HEK293T (cell line): ENCODE data around the gene ZNF317.

Source experiments
- BHLHE40 ChIP-seq: fragments of 450-650 bp; IDR thresholded peaks from 2 replicates; pipeline ENCODE4 v1.6.1; 2016; ENCODE audit warnings: mild to moderate bottlenecking, moderate library complexity, borderline replicate concordance
- FOXA1 ChIP-seq: fragments of 450-650 bp; IDR thresholded peaks from 2 replicates; pipeline ENCODE4 v1.6.1; 2016; ENCODE audit warnings: mild to moderate bottlenecking
- FOXK2 ChIP-seq: fragments of 450-650 bp; IDR thresholded peaks from 2 replicates; pipeline ENCODE4 v1.6.1; 2016; ENCODE audit warnings: mild to moderate bottlenecking
- FOXM1 ChIP-seq: fragments of 450-650 bp; IDR thresholded peaks from 2 replicates; pipeline ENCODE4 v1.6.1; 2017; ENCODE audit warnings: mild to moderate bottlenecking, borderline replicate concordance
- HDGF ChIP-seq: fragments of 450-650 bp; IDR thresholded peaks from 2 replicates; pipeline ENCODE4 v1.6.1; 2017; ENCODE audit warnings: antibody characterized with exemption, borderline replicate concordance
- LEF1 ChIP-seq: fragments of 450-650 bp; IDR thresholded peaks from 2 replicates; pipeline ENCODE4 v1.6.1; 2017; ENCODE audit warnings: mild to moderate bottlenecking, borderline replicate concordance
- NFRKB ChIP-seq: fragments of 450-650 bp; IDR thresholded peaks from 2 replicates; pipeline ENCODE4 v1.6.1; 2016; ENCODE audit warnings: mild to moderate bottlenecking, moderate library complexity
- SP1 ChIP-seq: fragments of 450-650 bp; IDR thresholded peaks from 2 replicates; pipeline ENCODE4 v1.6.1; 2017
- SUZ12 ChIP-seq: fragments of 450-650 bp; IDR thresholded peaks from 2 replicates; pipeline ENCODE4 v1.6.1; 2016; ENCODE audit warnings: mild to moderate bottlenecking
- TARDBP ChIP-seq: fragments of 450-650 bp; IDR thresholded peaks from 2 replicates; pipeline ENCODE4 v1.6.1; 2016
- ZNF384 ChIP-seq: fragments of 450-650 bp; IDR thresholded peaks from 2 replicates; pipeline ENCODE4 v1.6.1; 2016
- TF ChIP-seq, protein P1 (sequence below): fragments of 450-650 bp; IDR thresholded peaks from 2 replicates; pipeline ENCODE4 v1.6.1; 2016

DNA sequence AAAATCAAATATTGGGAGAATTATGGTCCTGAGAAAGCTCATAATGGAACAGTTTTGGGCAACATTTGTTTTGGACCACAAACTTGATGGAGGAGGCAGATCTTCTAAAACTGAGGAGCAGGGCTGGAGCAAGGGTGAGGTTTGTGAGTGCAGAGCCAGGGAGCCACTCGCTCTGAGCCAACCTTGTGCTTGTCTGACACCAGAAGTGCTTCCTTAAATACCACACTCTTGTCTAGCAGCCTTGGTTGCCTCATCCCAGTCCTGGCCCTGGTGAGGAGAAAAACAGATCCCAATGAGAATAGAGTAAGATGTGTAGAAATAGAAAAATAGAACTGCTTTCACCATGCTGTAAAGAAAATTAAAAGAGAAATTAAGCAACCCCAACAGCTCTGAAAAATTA, 6.7 kb downstream of the ZNF317 start:
- TF ChIP-seq FOXA1 (no peak), NFRKB (no peak), SP1 (no peak), SUZ12 (no peak), FOXM1 (no peak), BHLHE40 (no peak), FOXK2 (no peak), HDGF (no peak), LEF1 (no peak), TARDBP (no peak), ZNF384 (no peak)
- TF ChIP-seq, protein P1, sequence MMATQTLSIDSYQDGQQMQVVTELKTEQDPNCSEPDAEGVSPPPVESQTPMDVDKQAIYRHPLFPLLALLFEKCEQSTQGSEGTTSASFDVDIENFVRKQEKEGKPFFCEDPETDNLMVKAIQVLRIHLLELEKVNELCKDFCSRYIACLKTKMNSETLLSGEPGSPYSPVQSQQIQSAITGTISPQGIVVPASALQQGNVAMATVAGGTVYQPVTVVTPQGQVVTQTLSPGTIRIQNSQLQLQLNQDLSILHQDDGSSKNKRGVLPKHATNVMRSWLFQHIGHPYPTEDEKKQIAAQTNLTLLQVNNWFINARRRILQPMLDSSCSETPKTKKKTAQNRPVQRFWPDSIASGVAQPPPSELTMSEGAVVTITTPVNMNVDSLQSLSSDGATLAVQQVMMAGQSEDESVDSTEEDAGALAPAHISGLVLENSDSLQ = no peak
